ENCODE data around the gene MRPS12. TPM values are rescaled to one million over a fixed set of nuclear protein-coding genes. Genes with fewer than 3 reads are reported as not detected.

MRPS12 gene
- total RNA-seq, 1 donor from 2014 or later = 13.1 TPM

DNA sequence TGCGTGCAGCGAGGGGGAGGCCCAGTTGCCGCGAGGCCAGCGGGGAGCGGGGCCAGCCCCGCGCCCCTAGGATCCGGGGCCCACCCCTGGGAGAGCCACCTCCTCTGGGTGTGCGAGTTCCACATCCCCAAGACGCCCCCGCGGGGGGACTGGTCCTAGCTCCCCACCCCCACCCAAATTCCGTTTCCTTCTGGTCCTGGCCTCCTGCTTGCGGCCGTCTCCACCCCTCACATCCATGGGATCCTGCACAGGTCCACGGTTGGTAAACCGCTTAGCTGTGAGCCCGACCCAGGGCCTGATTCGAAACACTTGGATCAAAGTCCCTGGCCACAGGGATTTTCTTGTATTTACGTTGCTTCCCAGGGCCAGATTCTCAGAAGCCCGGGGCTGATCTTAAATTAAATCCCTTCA lies 45.1 kb downstream of the MRPS12 start:
- DNase-seq = no peak

DNA sequence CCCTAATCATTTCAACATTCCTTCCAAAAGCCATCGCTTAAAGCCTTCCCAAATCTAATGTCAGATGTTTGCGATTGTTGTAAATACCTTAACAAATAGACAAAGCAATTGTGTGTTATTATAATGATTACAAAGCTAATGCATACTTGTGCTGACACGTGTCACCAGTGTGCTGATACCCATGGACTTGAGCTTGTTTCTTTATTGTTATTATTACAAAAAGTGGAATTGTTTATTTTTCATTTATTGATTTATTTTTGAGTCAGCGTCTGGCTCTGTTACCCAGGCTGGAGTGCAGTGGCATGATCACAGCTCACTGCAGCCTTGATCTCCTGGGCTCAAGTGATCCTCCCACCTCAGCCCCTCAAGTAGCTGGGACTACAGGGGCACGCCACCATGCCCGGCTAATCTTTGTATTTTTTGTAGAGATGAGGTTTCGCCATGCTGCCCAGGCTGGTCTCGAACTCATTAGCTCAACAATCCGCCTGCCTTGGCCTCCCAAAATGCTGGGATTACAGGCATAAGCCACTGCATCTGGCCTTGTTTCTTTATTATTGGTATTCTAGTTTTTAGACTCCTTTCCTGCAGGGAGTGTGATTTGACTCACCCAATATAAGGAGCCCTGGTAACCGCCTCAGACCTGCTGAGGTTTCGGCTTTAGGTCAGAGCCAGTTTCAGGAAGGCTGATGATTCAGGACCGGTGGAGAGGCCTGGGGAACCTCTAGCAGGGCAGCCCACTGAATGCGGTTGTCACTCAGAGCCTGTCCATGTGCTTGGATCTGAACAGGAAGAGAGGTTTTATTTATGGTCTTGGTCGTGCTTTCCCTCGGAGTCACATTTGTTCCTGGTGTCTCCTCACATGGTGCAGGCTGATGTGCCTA lies 46.9 kb downstream of the MRPS12 start:
- DNase-seq = no peak

GRCh38 chr19:38978326-38978689 lies 47.6 kb downstream of the MRPS12 start:
- DNase-seq = no peak

- no peak for DNase-seq
Measured at GRCh38 chr19:38979812-38980211, 49.1 kb downstream of the MRPS12 start.

DNA sequence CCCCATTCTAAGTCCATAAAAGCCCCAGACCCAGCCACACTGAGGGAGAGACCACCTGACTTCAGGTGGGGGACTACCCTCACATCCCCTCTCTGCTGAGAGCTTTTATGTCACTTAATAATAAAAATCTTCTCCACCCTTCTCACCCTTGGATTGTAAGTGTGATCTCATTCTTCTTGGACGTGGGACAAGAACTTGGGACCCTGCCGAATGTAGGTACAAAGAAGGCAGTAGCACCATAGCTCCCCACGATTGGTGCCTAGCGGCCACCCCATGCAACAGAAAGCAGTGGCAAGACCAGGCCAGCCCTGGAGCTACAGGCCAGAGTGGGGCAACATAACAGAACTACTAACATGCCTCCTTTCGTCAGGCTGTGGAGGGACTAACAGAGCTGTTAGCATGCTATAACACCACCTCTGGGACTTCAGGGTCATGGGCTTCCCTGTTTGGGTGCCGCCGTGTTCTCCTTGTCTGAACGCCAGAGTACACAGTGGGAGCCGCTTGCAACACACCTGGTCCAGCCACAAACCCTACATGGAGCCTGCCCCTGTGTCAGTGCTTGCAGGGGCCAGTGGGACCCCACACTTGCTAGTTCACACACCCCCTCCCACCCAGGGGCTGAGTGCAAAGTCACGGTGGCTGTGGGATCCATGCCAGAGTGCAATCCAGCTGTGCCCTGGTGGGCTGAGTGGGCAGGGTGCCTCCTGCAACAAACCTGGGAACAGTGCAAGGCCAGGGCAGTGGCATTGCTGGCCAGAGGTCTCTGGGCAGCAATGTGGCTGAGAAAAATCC lies 50.0 kb downstream of the MRPS12 start:
- no peak for DNase-seq

Other genes with a start within 250 kb of the MRPS12 start
- not detected for gene CAPN12, start 186.5 kb upstream of the MRPS12 start, total RNA-seq
- 1.1 TPM for gene LGALS7, start 157.4 kb upstream of the MRPS12 start, total RNA-seq
- not detected for gene LGALS7B, start 141.7 kb upstream of the MRPS12 start, total RNA-seq
- 1.4 TPM for gene LGALS4, start 118.0 kb upstream of the MRPS12 start, total RNA-seq
- gene ECH1, start 99.2 kb upstream of the MRPS12 start, total RNA-seq = 12.9 TPM
- gene HNRNPL, start 81.0 kb upstream of the MRPS12 start, total RNA-seq = 350 TPM
- 2.5 TPM for gene RINL, start 52.7 kb upstream of the MRPS12 start, total RNA-seq
- gene SIRT2, start 31.3 kb upstream of the MRPS12 start, total RNA-seq = 57.2 TPM
- gene NFKBIB, start 31.0 kb upstream of the MRPS12 start, total RNA-seq = 4.1 TPM
- gene CCER2, start 18.8 kb upstream of the MRPS12 start, total RNA-seq = 1.1 TPM
- gene SARS2, start 181 bp upstream of the MRPS12 start, total RNA-seq = 5.0 TPM
- 3.6 TPM for gene FBXO17, start 44.8 kb downstream of the MRPS12 start, total RNA-seq
- gene FBXO27, start 101.6 kb downstream of the MRPS12 start, total RNA-seq = 5.6 TPM
- gene ACP7, start 153.4 kb downstream of the MRPS12 start, total RNA-seq = not detected
- gene PAK4, start 194.8 kb downstream of the MRPS12 start, total RNA-seq = 1.9 TPM

Data from occipital lobe (tissue), 2 donors.